Ovary (tissue), 9 donors: ENCODE results near the gene FSD1L. TPM values are rescaled to one million over a fixed set of nuclear protein-coding genes. Genes with fewer than 3 reads are reported as not detected.
"Not testable (repeated sequence)": the region's sequence is repeated elsewhere in the genome, so short reads cannot be mapped to it uniquely, and the experiment has no call there.

ENCODE experiments used
- DNase-seq, 5 donors: peaks; one replicate each; pipeline ENCODE4 v3.0.0-alpha.2; 2019 to 2020
- H3K27ac ChIP-seq, 2 donors: fragments of 200-600 bp; one replicate each; pipeline versions ENCODE4 v1.5.1 to v1.8.0; 2019 to 2022
- H3K27me3 ChIP-seq: fragments of 200-600 bp; one replicate; pipeline ENCODE4 v1.8.0; 2022
- H3K36me3 ChIP-seq: fragments of 200-600 bp; sonication (generic); one replicate; pipeline ENCODE4 v1.5.1; 2019
- H3K4me1 ChIP-seq: one replicate; pipeline ENCODE4 v1.8.1; 2013; ENCODE audit warnings: mild to moderate bottlenecking, moderate library complexity; ENCODE audit not compliant: insufficient read depth
- H3K4me3 ChIP-seq: fragments of 200-600 bp; sonication (generic); one replicate; pipeline ENCODE4 v1.5.1; 2017
- H3K9me3 ChIP-seq, 2 donors: fragments of 200-600 bp in 1 of 2; sonication (generic) in 1 of 2; one replicate each; pipeline versions ENCODE4 v1.5.1 to v1.8.1; 2013 to 2019; ENCODE audit warnings: mild to moderate bottlenecking in 1 of 2, moderate library complexity in 1 of 2
- CTCF ChIP-seq, 3 donors: fragments of 450-650 bp in 2 of 3; fragments of 200-600 bp in 1 of 3; IDR thresholded peaks; one replicate each; pipeline versions ENCODE4 v1.5.1 to v1.8.0; 2016 to 2022; ENCODE audit warnings: antibody characterized with exemption in 3 of 3, mild to moderate bottlenecking in 1 of 3
- EP300 ChIP-seq: sonication (generic); formaldehyde crosslinking; IDR thresholded peaks from one replicate; pipeline ENCODE4 v1.6.1; 2017; ENCODE audit warnings: antibody characterized with exemption
- POLR2A ChIP-seq: fragments of 450-650 bp; IDR thresholded peaks from one replicate; pipeline ENCODE4 v1.6.1; 2017; ENCODE audit warnings: antibody characterized with exemption, mild to moderate bottlenecking, moderate library complexity
- WGBS, 3 donors: extraction: QIAGEN DNeasy Blood & Tissue Kit in 1 of 3; methylation state at CpG; one replicate each; pipeline versions ENCODE4 v1.1.5 to v1.1.7; 2013 to 2017; 5-methylcytosine and 5-hydroxymethylcytosine counted together
- intact Hi-C, 4 donors: fragments of 100-400 bp; cut with DNase I; formaldehyde crosslinking; loops; one replicate each; pipeline versions ENCODE4 v1.11.0 to v1.15.1; 2022 to 2023
- polyA plus RNA-seq, 2 donors: library from polyadenylated mRNA; stranded (reverse); fragments of 200-250 nt in 1 of 2; fragments of 350-450 nt in 1 of 2; fragmentation: Illumina TruSeq in 1 of 2; extraction: RNeasy Lipid Tissue Mini Kit (QIAGEN cat#74804) in 1 of 2; gene quantifications; one replicate each; pipeline ENCODE4 v1.2.3, GENCODE V29; 2013 to 2014
- total RNA-seq, 7 donors: library from RNA; depleted of rRNA in 2 of 7; stranded (reverse); fragments of >200 nt in 2 of 7; fragmentation: NEBNext Ultra II Directional in 3 of 7; extraction: Animal tissue kit (Norgen Biotek cat#: 25700) in 3 of 7; gene quantifications; one replicate each; pipeline versions ENCODE4 v1.1.0 to v1.2.4, GENCODE V29; 2016 to 2023
- donor health status: DM: no; HTN: no; CAD: no; lungs with moderate emphysema.
- donor health status: DM: no; HTN: no; CAD: no.
- donor health status: Bipolar disorder and iron deficiency.
- donor health status: DM: yes; HTN: yes; CAD: no.
- donor health status: DM: no; HTN: no; CAD: no.
- donor health status: DM: yes; HTN: yes; CAD: no.

FSD1L gene
- total and polyA plus RNA-seq, 9 donors, result 1.4 to 7.6 (median 4.0) TPM

- Histone ChIP-seq H3K4me3 (no peak overlapping the region), H3K9me3 (no peaks in the 10 kb centered on the region), H3K27ac (no peak overlapping the region), H3K36me3 (peaks cover 2% of the 10 kb centered on the region), H3K4me1 (no peaks in the 10 kb centered on the region), H3K27me3 (no peaks in the 10 kb centered on the region)
- intact Hi-C loops, result no loop called here
- no peak for TF ChIP-seq POLR2A
- TF ChIP-seq CTCF (IDR thresholded peaks at IDR 0.05), result no peak
- TF ChIP-seq EP300, result no peak
- DNase-seq, result no peak
- 67 to 93% (median 88%) methylated on average over 1 of the region's 1 CpG for WGBS, 3 donors
Observed at GRCh38 chr9:105510024-105510423, 62.2 kb downstream of the FSD1L start.

- intact Hi-C loops, result no loop called here
- Histone ChIP-seq H3K27me3 (no peaks in the 10 kb centered on the region), H3K9me3 (no peaks in the 10 kb centered on the region), H3K36me3 (peaks cover 2% of the 10 kb centered on the region), H3K4me1 (no peaks in the 10 kb centered on the region), H3K4me3 (no peak overlapping the region), H3K27ac (no peak overlapping the region)
- DNase-seq, result no peak
- TF ChIP-seq POLR2A (no peak), CTCF (IDR thresholded peaks at IDR 0.05) (no peak), EP300 (no peak)
Observed at GRCh38 chr9:105511446-105511845, 63.6 kb downstream of the FSD1L start.

GRCh38 chr9:105515811-105516413 lies 68.1 kb downstream of the FSD1L start:
- DNase-seq, result no peak
- intact Hi-C loops, result no loop called here
- Histone ChIP-seq H3K36me3 (peaks cover 2% of the 10 kb centered on the region), H3K9me3 (no peaks in the 10 kb centered on the region), H3K4me3 (no peak overlapping the region), H3K4me1 (no peaks in the 10 kb centered on the region), H3K27ac (no peak overlapping the region), H3K27me3 (no peaks in the 10 kb centered on the region)
- TF ChIP-seq EP300 (no peak), POLR2A (no peak)
- WGBS, 3 donors, result 85 to 91% (median 91%) methylated on average over 11 of the region's 11 CpGs

- Histone ChIP-seq H3K4me3 (peak overlapping the region; percentile 39), H3K27ac (peak overlapping the region; percentile 14 to 68)
- H3K9me3 ChIP-seq, H3K4me1 ChIP-seq, intact Hi-C loops, H3K36me3 ChIP-seq, H3K27me3 ChIP-seq: not testable (repeated sequence)
- WGBS, 3 donors, result 92 to 98% (median 97%) methylated on average over 43 of the region's 43 CpGs
- DNase-seq, result peak in 3 of 5 donors; percentile 41 to 51 (median 43)
Observed at GRCh38 chr9:105519710-105520369, 72.0 kb downstream of the FSD1L start.

- DNase-seq, intact Hi-C loops, H3K9me3 ChIP-seq, H3K4me3 ChIP-seq, H3K27me3 ChIP-seq, H3K36me3 ChIP-seq, H3K27ac ChIP-seq, H3K4me1 ChIP-seq: not testable (repeated sequence)
- WGBS, 3 donors, result 89 to 94% (median 90%) methylated on average over 6 of the region's 6 CpGs
Observed at GRCh38 chr9:105520992-105521391, 73.2 kb downstream of the FSD1L start.

- H3K9me3 ChIP-seq, H3K27ac ChIP-seq, DNase-seq, H3K4me1 ChIP-seq, H3K27me3 ChIP-seq, H3K36me3 ChIP-seq, H3K4me3 ChIP-seq, intact Hi-C loops: not testable (repeated sequence)
- 92 to 95% (median 95%) methylated on average over 10 of the region's 10 CpGs for WGBS, 3 donors
Observed at GRCh38 chr9:105522618-105523385, 75.0 kb downstream of the FSD1L start.
